HEK293 (cell line): ENCODE results near the gene HOXD11.

Source experiments
- CTCF ChIA-PET: fragments of 350-600 bp; formaldehyde crosslinking; extraction: SDS; loops from one replicate; lab custom pipeline; 2021; ENCODE audit warnings: antibody characterized with exemption; lab: Yijun Ruan, JAX
- POLR2A ChIA-PET: fragments of 300-600 bp; formaldehyde crosslinking; extraction: SDS; loops from one replicate; lab custom pipeline; 2020; ENCODE audit warnings: antibody characterized with exemption, inconsistent platforms; lab: Yijun Ruan, JAX
- H3K27ac ChIP-seq: fragments of 200-500 bp; sonication (Bioruptor generic); 2 replicates; pipeline ENCODE4 v1.5.1; 2014; ENCODE audit warnings: low read depth, low read length, control low read depth, inconsistent platforms; ENCODE audit errors: extremely low read depth
- H3K36me3 ChIP-seq, 2 experiments: fragments of 200-500 bp in 1 of 2; sonication (Bioruptor generic) in 1 of 2; 1 replicate in 1 of 2; 2 replicates in 1 of 2; pipeline ENCODE4 v1.5.1; 2014 to 2017; ENCODE audit warnings: inconsistent platforms in 2 of 2, low read length in 2 of 2; ENCODE audit not compliant: control insufficient read depth in 2 of 2, insufficient read depth in 1 of 2
- H3K4me1 ChIP-seq: fragments of 200-500 bp; sonication (Bioruptor generic); 2 replicates; pipeline ENCODE4 v1.5.1; 2014; ENCODE audit warnings: mild to moderate bottlenecking, low read length, inconsistent platforms; ENCODE audit not compliant: control insufficient read depth, insufficient read depth
- H3K4me3 ChIP-seq: 2 replicates; pipeline ENCODE4 v1.5.1; 2011; ENCODE audit warnings: low read depth, mild to moderate bottlenecking, control low read depth, low read length, moderate library complexity
- H3K9me3 ChIP-seq: fragments of 200-500 bp; sonication (Bioruptor generic); 2 replicates; pipeline ENCODE4 v1.5.1; 2014; ENCODE audit warnings: low read depth, low read length, inconsistent platforms; ENCODE audit not compliant: control insufficient read depth, insufficient read depth
- BCL11A ChIP-seq: fragments of 450-650 bp; formaldehyde crosslinking; IDR thresholded peaks from 2 replicates; pipeline ENCODE4 v1.5.1; 2016; ENCODE audit warnings: low read depth, missing biosample characterization, missing genetic modification characterization
- IKZF3 ChIP-seq: fragments of 450-650 bp; IDR thresholded peaks from 2 replicates; pipeline ENCODE4 v1.5.0; 2018; ENCODE audit warnings: missing biosample characterization, mild to moderate bottlenecking, missing genetic modification characterization, moderate library complexity
- MYNN ChIP-seq: fragments of 450-650 bp; formaldehyde crosslinking; IDR thresholded peaks from 2 replicates; pipeline ENCODE4 v1.5.1; 2016; ENCODE audit warnings: missing biosample characterization, missing genetic modification characterization, borderline replicate concordance
- PRDM1 ChIP-seq: fragments of 450-650 bp; formaldehyde crosslinking; IDR thresholded peaks from 2 replicates; pipeline ENCODE4; 2016; ENCODE audit warnings: missing biosample characterization, missing genetic modification characterization
- SCRT1 ChIP-seq: fragments of 450-650 bp; formaldehyde crosslinking; IDR thresholded peaks from 2 replicates; pipeline ENCODE4 v1.5.1; 2016; ENCODE audit warnings: missing biosample characterization, missing genetic modification characterization, borderline replicate concordance
- TCF7L2 ChIP-seq: IDR thresholded peaks from 2 replicates; pipeline ENCODE4 v1.6.1; 2011; ENCODE audit warnings: low read depth, mild to moderate bottlenecking, inconsistent platforms, low read length, moderate library complexity, borderline replicate concordance
- ZBTB17 ChIP-seq: fragments of 450-650 bp; formaldehyde crosslinking; IDR thresholded peaks from 2 replicates; pipeline ENCODE4 v1.5.1; 2016; ENCODE audit warnings: missing biosample characterization, missing genetic modification characterization
- ZBTB21 ChIP-seq: fragments of 450-650 bp; formaldehyde crosslinking; IDR thresholded peaks from 2 replicates; pipeline ENCODE4 v1.5.1; 2017; ENCODE audit warnings: missing biosample characterization, missing genetic modification characterization
- ZBTB8A ChIP-seq: fragments of 450-650 bp; formaldehyde crosslinking; IDR thresholded peaks from 2 replicates; pipeline ENCODE4 v1.5.1; 2016; ENCODE audit warnings: missing biosample characterization, missing genetic modification characterization
- ZNF132 ChIP-seq: fragments of 450-650 bp; formaldehyde crosslinking; IDR thresholded peaks from 2 replicates; pipeline ENCODE4 v1.5.1; 2017; ENCODE audit warnings: missing biosample characterization, missing genetic modification characterization, borderline replicate concordance
- ZNF140 ChIP-seq: fragments of 450-650 bp; formaldehyde crosslinking; IDR thresholded peaks from 2 replicates; pipeline ENCODE4 v1.5.1; 2016; ENCODE audit warnings: missing biosample characterization, missing genetic modification characterization
- ZNF175 ChIP-seq: fragments of 450-650 bp; formaldehyde crosslinking; IDR thresholded peaks from 2 replicates; pipeline ENCODE4 v1.5.1; 2016; ENCODE audit warnings: missing biosample characterization, missing genetic modification characterization
- ZNF335 ChIP-seq: fragments of 450-650 bp; formaldehyde crosslinking; conservative IDR thresholded peaks from 2 replicates; pipeline ENCODE4 v1.5.1; 2016; ENCODE audit warnings: missing biosample characterization, missing genetic modification characterization
- ZNF366 ChIP-seq: fragments of 450-650 bp; formaldehyde crosslinking; conservative IDR thresholded peaks from 2 replicates; pipeline ENCODE4 v1.5.1; 2016; ENCODE audit warnings: missing biosample characterization, missing genetic modification characterization
- ZNF394 ChIP-seq: fragments of 450-650 bp; formaldehyde crosslinking; IDR thresholded peaks from 2 replicates; pipeline ENCODE4 v1.5.1; 2016; ENCODE audit warnings: missing biosample characterization, missing genetic modification characterization, mild to moderate bottlenecking, moderate library complexity, borderline replicate concordance
- ZNF610 ChIP-seq: fragments of 450-650 bp; formaldehyde crosslinking; IDR thresholded peaks from 2 replicates; pipeline ENCODE4 v1.5.1; 2016; ENCODE audit warnings: missing biosample characterization, missing genetic modification characterization, borderline replicate concordance
- ZNF623 ChIP-seq: fragments of 450-650 bp; formaldehyde crosslinking; IDR thresholded peaks from 2 replicates; pipeline ENCODE4 v1.5.1; 2016; ENCODE audit warnings: missing biosample characterization, missing genetic modification characterization
- ZNF660 ChIP-seq: fragments of 450-650 bp; IDR thresholded peaks from 2 replicates; pipeline ENCODE4 v1.5.1; 2018; ENCODE audit warnings: missing biosample characterization, mild to moderate bottlenecking, missing genetic modification characterization
- ZNF785 ChIP-seq: fragments of 450-650 bp; formaldehyde crosslinking; IDR thresholded peaks from 2 replicates; pipeline ENCODE4 v1.5.1; 2016; ENCODE audit warnings: missing biosample characterization, missing genetic modification characterization
- ZNF830 ChIP-seq: fragments of 450-650 bp; IDR thresholded peaks from 2 replicates; pipeline ENCODE4 v1.5.0; 2018; ENCODE audit warnings: missing biosample characterization, missing genetic modification characterization, low read depth, mild to moderate bottlenecking, moderate library complexity
- ZSCAN16 ChIP-seq: fragments of 450-650 bp; formaldehyde crosslinking; IDR thresholded peaks from 2 replicates; pipeline ENCODE4 v1.5.1; 2016; ENCODE audit warnings: missing biosample characterization, missing genetic modification characterization
- ZXDB ChIP-seq: fragments of 450-650 bp; formaldehyde crosslinking; IDR thresholded peaks from 2 replicates; pipeline ENCODE4 v1.5.1; 2016; ENCODE audit warnings: missing biosample characterization, missing genetic modification characterization
- TF ChIP-seq, protein P1 (sequence below): fragments of 450-650 bp; formaldehyde crosslinking; IDR thresholded peaks from 2 replicates; pipeline ENCODE4 v1.5.1; 2016; ENCODE audit warnings: missing biosample characterization, missing genetic modification characterization
- TF ChIP-seq, protein P2 (sequence below): fragments of 450-650 bp; formaldehyde crosslinking; IDR thresholded peaks from 2 replicates; pipeline ENCODE4 v1.5.1; 2016; ENCODE audit warnings: missing biosample characterization, missing genetic modification characterization
- TF ChIP-seq, protein P3 (sequence below): sonication (generic); formaldehyde crosslinking; IDR thresholded peaks from 2 replicates; pipeline ENCODE4 v1.8.1; 2022; ENCODE audit warnings: mild to moderate bottlenecking, moderate library complexity, missing genetic modification reagents
- TF ChIP-seq, protein P4 (sequence below): fragments of 450-650 bp; formaldehyde crosslinking; IDR thresholded peaks from 2 replicates; pipeline ENCODE4 v1.5.1; 2016; ENCODE audit warnings: missing biosample characterization, missing genetic modification characterization

HOXD11 gene

DNA sequence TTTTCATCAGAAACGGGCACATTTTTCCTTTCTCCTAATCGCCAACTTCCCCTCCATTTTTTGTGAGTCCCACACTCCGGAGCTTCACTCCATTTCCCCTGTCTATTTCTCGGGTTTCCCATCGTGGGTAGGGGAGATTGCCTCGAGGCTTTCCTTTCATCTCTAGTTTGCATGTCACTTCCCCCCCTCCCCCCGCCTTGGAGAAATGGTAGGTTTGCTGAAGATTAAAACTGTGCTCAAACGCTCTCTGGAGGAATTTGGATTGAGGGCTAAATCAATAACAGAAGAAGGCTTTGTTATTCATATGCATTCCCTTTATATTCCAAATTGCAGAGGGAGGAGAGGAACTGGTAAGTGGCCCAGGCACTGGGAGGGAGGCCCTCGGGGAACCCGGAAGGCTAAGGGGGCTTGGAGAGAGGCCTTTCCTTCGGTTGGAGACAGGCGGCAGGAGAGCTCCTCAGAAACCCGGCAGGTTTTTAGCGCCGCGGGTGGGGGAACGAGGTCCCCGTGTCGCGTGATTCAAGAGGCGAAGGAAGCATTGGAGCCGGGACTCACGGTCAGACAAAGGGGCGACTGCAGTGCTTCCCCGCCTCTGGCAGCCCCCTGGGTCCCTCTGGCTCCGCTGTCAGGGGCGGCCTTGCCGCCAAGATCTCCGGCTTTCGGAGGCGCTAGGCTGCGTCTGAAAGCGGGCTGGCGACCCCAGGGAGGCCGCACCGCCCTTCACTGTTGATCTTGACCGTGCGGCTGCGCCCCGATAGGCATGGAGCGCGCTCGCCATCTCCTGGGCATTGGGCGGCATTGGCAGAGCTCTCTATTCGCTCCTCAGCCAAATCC, 9.9 kb upstream of the HOXD11 start:
- peak overlapping the region; percentile 85 for H3K27ac ChIP-seq
- ChIA-PET CTCF (interaction anchor here (0.5 to 4.3 kb wide), 43 partner anchors 9 to 1399 kb away, joined by 3 to 33 read pairs (median 4); no protein-coding TSS in a partner anchor), POLR2A (interaction anchor here (0.8 to 6.7 kb wide), 5 partner anchors 8 to 1092 kb away, joined by 3 to 75 read pairs (median 9); partner anchors contain the start of genes CHN1 and HOXD11)
- H3K9me3 ChIP-seq: no peaks in the 10 kb centered on the region
- peak overlapping the region; percentile 49 for H3K4me3 ChIP-seq
- peaks cover 0 to 16% of the 10 kb centered on the region in 2 experiments; a peak in 1 of 3 replicates for H3K36me3 ChIP-seq
- H3K4me1 ChIP-seq: peaks cover 6% of the 10 kb centered on the region
- TF ChIP-seq ZNF366 (tag by site-specific recombination) (0 out of 2 replicates have a peak, but pooled peaks have one; percentile 46), ZBTB17 (tag by site-specific recombination) (peak; percentile 85; the same call in 1 of the 2 replicates), ZNF140 (no peak), ZNF623 (no peak; the same call in 1 of the 2 replicates), ZBTB21 (tag by site-specific recombination) (no peak), SCRT1 (tag by site-specific recombination) (no peak), BCL11A (tag by site-specific recombination) (0 out of 2 replicates have a peak, but pooled peaks have one; percentile 40), PRDM1 (tag by site-specific recombination) (peak; percentile 25; the same call in 1 of the 2 replicates), ZNF394 (tag by site-specific recombination) (peak; percentile 20; the same call in 1 of the 2 replicates), ZNF660 (tag by site-specific recombination) (peak; percentile 74; the same call in 1 of the 2 replicates), ZNF785 (no peak), ZBTB8A (tag by site-specific recombination) (peak; percentile 96), IKZF3 (tag by site-specific recombination) (0 out of 2 replicates have a peak, but pooled peaks have one; percentile 36), MYNN (tag by site-specific recombination) (no peak), ZNF132 (tag by site-specific recombination) (no peak), ZSCAN16 (tag by site-specific recombination) (peak; percentile 22; the same call in 1 of the 2 replicates), TCF7L2 (peak; percentile 86), ZNF335 (peak; percentile 93), ZNF175 (no peak), ZXDB (tag by site-specific recombination) (peak; percentile 58), ZNF610 (tag by site-specific recombination) (0 out of 2 replicates have a peak, but pooled peaks have one; percentile 37), ZNF830 (no peak)
- TF ChIP-seq, protein P1, sequence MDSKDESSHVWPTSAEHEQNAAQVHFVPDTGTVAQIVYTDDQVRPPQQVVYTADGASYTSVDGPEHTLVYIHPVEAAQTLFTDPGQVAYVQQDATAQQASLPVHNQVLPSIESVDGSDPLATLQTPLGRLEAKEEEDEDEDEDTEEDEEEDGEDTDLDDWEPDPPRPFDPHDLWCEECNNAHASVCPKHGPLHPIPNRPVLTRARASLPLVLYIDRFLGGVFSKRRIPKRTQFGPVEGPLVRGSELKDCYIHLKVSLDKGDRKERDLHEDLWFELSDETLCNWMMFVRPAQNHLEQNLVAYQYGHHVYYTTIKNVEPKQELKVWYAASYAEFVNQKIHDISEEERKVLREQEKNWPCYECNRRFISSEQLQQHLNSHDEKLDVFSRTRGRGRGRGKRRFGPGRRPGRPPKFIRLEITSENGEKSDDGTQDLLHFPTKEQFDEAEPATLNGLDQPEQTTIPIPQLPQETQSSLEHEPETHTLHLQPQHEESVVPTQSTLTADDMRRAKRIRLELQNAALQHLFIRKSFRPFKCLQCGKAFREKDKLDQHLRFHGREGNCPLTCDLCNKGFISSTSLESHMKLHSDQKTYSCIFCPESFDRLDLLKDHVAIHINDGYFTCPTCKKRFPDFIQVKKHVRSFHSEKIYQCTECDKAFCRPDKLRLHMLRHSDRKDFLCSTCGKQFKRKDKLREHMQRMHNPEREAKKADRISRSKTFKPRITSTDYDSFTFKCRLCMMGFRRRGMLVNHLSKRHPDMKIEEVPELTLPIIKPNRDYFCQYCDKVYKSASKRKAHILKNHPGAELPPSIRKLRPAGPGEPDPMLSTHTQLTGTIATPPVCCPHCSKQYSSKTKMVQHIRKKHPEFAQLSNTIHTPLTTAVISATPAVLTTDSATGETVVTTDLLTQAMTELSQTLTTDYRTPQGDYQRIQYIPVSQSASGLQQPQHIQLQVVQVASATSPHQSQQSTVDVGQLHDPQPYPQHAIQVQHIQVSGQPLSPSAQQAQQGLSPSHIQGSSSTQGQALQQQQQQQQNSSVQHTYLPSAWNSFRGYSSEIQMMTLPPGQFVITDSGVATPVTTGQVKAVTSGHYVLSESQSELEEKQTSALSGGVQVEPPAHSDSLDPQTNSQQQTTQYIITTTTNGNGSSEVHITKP (tag by site-specific recombination): peak; percentile 57
- TF ChIP-seq, protein P2, sequence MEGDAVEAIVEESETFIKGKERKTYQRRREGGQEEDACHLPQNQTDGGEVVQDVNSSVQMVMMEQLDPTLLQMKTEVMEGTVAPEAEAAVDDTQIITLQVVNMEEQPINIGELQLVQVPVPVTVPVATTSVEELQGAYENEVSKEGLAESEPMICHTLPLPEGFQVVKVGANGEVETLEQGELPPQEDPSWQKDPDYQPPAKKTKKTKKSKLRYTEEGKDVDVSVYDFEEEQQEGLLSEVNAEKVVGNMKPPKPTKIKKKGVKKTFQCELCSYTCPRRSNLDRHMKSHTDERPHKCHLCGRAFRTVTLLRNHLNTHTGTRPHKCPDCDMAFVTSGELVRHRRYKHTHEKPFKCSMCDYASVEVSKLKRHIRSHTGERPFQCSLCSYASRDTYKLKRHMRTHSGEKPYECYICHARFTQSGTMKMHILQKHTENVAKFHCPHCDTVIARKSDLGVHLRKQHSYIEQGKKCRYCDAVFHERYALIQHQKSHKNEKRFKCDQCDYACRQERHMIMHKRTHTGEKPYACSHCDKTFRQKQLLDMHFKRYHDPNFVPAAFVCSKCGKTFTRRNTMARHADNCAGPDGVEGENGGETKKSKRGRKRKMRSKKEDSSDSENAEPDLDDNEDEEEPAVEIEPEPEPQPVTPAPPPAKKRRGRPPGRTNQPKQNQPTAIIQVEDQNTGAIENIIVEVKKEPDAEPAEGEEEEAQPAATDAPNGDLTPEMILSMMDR (tag by site-specific recombination): peak; percentile 97
- TF ChIP-seq, protein P3, sequence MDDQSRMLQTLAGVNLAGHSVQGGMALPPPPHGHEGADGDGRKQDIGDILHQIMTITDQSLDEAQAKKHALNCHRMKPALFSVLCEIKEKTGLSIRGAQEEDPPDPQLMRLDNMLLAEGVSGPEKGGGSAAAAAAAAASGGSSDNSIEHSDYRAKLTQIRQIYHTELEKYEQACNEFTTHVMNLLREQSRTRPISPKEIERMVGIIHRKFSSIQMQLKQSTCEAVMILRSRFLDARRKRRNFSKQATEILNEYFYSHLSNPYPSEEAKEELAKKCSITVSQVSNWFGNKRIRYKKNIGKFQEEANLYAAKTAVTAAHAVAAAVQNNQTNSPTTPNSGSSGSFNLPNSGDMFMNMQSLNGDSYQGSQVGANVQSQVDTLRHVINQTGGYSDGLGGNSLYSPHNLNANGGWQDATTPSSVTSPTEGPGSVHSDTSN: 0 out of 2 replicates have a peak, but pooled peaks have one; percentile 36
- TF ChIP-seq, protein P4, sequence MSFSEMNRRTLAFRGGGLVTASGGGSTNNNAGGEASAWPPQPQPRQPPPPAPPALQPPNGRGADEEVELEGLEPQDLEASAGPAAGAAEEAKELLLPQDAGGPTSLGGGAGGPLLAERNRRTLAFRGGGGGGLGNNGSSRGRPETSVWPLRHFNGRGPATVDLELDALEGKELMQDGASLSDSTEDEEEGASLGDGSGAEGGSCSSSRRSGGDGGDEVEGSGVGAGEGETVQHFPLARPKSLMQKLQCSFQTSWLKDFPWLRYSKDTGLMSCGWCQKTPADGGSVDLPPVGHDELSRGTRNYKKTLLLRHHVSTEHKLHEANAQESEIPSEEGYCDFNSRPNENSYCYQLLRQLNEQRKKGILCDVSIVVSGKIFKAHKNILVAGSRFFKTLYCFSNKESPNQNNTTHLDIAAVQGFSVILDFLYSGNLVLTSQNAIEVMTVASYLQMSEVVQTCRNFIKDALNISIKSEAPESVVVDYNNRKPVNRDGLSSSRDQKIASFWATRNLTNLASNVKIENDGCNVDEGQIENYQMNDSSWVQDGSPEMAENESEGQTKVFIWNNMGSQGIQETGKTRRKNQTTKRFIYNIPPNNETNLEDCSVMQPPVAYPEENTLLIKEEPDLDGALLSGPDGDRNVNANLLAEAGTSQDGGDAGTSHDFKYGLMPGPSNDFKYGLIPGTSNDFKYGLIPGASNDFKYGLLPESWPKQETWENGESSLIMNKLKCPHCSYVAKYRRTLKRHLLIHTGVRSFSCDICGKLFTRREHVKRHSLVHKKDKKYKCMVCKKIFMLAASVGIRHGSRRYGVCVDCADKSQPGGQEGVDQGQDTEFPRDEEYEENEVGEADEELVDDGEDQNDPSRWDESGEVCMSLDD (tag by site-specific recombination): peak; percentile 50
